HepG2 (cell line): ENCODE data around the gene TANC1. TPM values are rescaled to one million over a fixed set of nuclear protein-coding genes. Genes with fewer than 3 reads are reported as not detected.

ENCODE experiments used
- ATAC-seq: fragments of 200-7000 bp; cut with Tn5 transposase; 3 replicates; pipeline ENCODE4 v1.9.1; 2020; ENCODE audit warnings: mild to moderate bottlenecking, moderate library complexity
- BruUV-seq: library from RNA; stranded (reverse); fragments of 400-500 nt; replicated peaks from 2 replicates; lab custom pipeline; 2021; lab: Mats Ljungman, UMichigan
- CTCF ChIA-PET: fragments of 300-600 bp; formaldehyde crosslinking; extraction: SDS; loops from one replicate; lab custom pipeline; 2021; ENCODE audit warnings: low total read pairs, inconsistent platforms, low intra/inter-chr PET ratio; lab: Yijun Ruan, JAX
- POLR2A ChIA-PET: fragments of 350-600 bp; sonication (Branson Sonifier 250); formaldehyde crosslinking; loops from one replicate; lab custom pipeline; 2020; ENCODE audit warnings: antibody characterized with exemption, inconsistent platforms; lab: Yijun Ruan, JAX
- DNase-seq: peaks from one replicate; pipeline ENCODE4 v3.0.0-alpha.2; 2015; ENCODE audit warnings: low spot score
- FAIRE-seq: peaks from 3 replicates; lab custom pipeline; 2011; peaks lifted over from hg19 to GRCh38; lab: Jason Lieb, UNC
- H2AFZ ChIP-seq: one replicate; pipeline ENCODE4 v1.6.1; 2011; ENCODE audit warnings: low read length, inconsistent platforms
- H3K27ac ChIP-seq: fragments of 300-600 bp; 3 replicates; pipeline ENCODE4 v1.8.0; 2011; ENCODE audit warnings: mixed run types, mild to moderate bottlenecking, mixed read lengths, low read length, inconsistent platforms; ENCODE audit not compliant: insufficient read depth; ENCODE audit errors: extremely low read length
- H3K27me3 ChIP-seq, 2 experiments: fragments of 200-600 bp in 1 of 2; 2 replicates in 1 of 2; 3 replicates in 1 of 2; pipeline versions ENCODE4 v1.6.0 to v1.8.0; 2011; ENCODE audit warnings: low read length in 2 of 2, mild to moderate bottlenecking in 2 of 2, moderate library complexity in 2 of 2, inconsistent platforms in 1 of 2; ENCODE audit not compliant: insufficient read depth in 2 of 2, control insufficient read depth in 1 of 2
- H3K36me3 ChIP-seq, 2 experiments: fragments of 200-600 bp in 1 of 2; replicated peaks in 1 of 2; 2 replicates in 1 of 2; 3 replicates in 1 of 2; pipeline versions ENCODE4 v1.5.1 to v1.8.0; 2011; ENCODE audit warnings: low read length in 2 of 2, inconsistent platforms in 1 of 2; ENCODE audit not compliant: insufficient read depth in 2 of 2, control insufficient read depth in 1 of 2
- H3K4me1 ChIP-seq: 2 replicates; pipeline ENCODE4 v1.5.1; 2012; ENCODE audit warnings: low read length, inconsistent platforms; ENCODE audit not compliant: insufficient read depth
- H3K4me2 ChIP-seq: 2 replicates; pipeline ENCODE4 v1.6.0; 2011; ENCODE audit warnings: low read depth, low read length, inconsistent platforms
- H3K4me3 ChIP-seq, 3 experiments: fragments of 200-600 bp in 1 of 3; sonication (generic), shearing (Covaris generic) in 1 of 3; replicated peaks in 1 of 3; 2 replicates each; pipeline ENCODE4 v1.5.1; 2011 to 2016; ENCODE audit warnings: low read length in 3 of 3, inconsistent platforms in 2 of 3, low read depth in 2 of 3, mild to moderate bottlenecking in 2 of 3, control low read depth in 1 of 3, mixed read lengths in 1 of 3; ENCODE audit not compliant: insufficient read depth in 1 of 3
- H3K79me2 ChIP-seq: one replicate; pipeline ENCODE4 v1.6.1; 2011; ENCODE audit warnings: low read length, inconsistent platforms; ENCODE audit not compliant: insufficient read depth
- H3K9ac ChIP-seq: 2 replicates; pipeline ENCODE4 v1.6.0; 2011; ENCODE audit warnings: mild to moderate bottlenecking, low read depth, low read length, inconsistent platforms; ENCODE audit not compliant: insufficient read depth
- H3K9me3 ChIP-seq: 2 replicates; pipeline ENCODE4 v1.5.1; 2012; ENCODE audit warnings: mild to moderate bottlenecking, low read length
- H4K20me1 ChIP-seq: 2 replicates; pipeline ENCODE4 v1.6.0; 2011; ENCODE audit warnings: inconsistent platforms, mild to moderate bottlenecking, low read length, moderate library complexity; ENCODE audit not compliant: insufficient read depth
- ASH2L ChIP-seq: fragments of 300-600, 200-600 bp; sonication (generic); IDR thresholded peaks from 2 replicates; pipeline ENCODE4 v1.7.0; 2017; ENCODE audit warnings: low read depth, mild to moderate bottlenecking, moderate library complexity, mixed read lengths, low read length; ENCODE audit not compliant: insufficient read length
- CREM ChIP-seq, 2 experiments: sonication (generic) in 1 of 2; formaldehyde crosslinking in 1 of 2; IDR thresholded peaks; 2 replicates each; pipeline versions ENCODE4 v1.4.0 to v1.6.1; 2016 to 2020; ENCODE audit warnings: antibody characterized with exemption in 1 of 2, mild to moderate bottlenecking in 1 of 2, missing genetic modification reagents in 1 of 2
- RBM39 ChIP-seq: fragments of 200-400 bp; formaldehyde crosslinking; IDR thresholded peaks from one replicate; pipeline ENCODE4 v1.6.1; 2018; ENCODE audit warnings: antibody characterized with exemption, mild to moderate bottlenecking, low read depth, low read length; ENCODE audit not compliant: poor library complexity, severe bottlenecking
- RFX5 ChIP-seq: IDR thresholded peaks from 2 replicates; pipeline ENCODE4 v1.6.1; 2011; ENCODE audit warnings: low read depth, low read length, improper control_type of control experiment
- ZFX ChIP-seq: sonication (generic); formaldehyde crosslinking; IDR thresholded peaks from 2 replicates; pipeline ENCODE4 v1.4.0; 2020; ENCODE audit warnings: mild to moderate bottlenecking, low read depth, missing genetic modification reagents, moderate library complexity
- ZNF292 ChIP-seq: sonication (generic); formaldehyde crosslinking; IDR thresholded peaks from 2 replicates; pipeline ENCODE4 v1.8.1; 2022; ENCODE audit warnings: mild to moderate bottlenecking, low read depth, missing genetic modification reagents, borderline replicate concordance
- ZNF552 ChIP-seq: sonication (generic); formaldehyde crosslinking; IDR thresholded peaks from 2 replicates; pipeline ENCODE4 v1.9.0; 2022; ENCODE audit warnings: missing genetic modification reagents, mild to moderate bottlenecking, borderline replicate concordance
- ZNF605 ChIP-seq: sonication (generic); formaldehyde crosslinking; IDR thresholded peaks from 2 replicates; pipeline ENCODE4 v1.8.0; 2022; ENCODE audit warnings: mild to moderate bottlenecking, missing genetic modification reagents
- ZNF616 ChIP-seq: sonication (generic); formaldehyde crosslinking; IDR thresholded peaks from 2 replicates; pipeline ENCODE4 v1.5.0; 2020; ENCODE audit warnings: low read depth, mild to moderate bottlenecking, missing genetic modification reagents
- WGBS: methylation state at CpG from one replicate; pipeline ENCODE4 v1.1.6; 2017; ENCODE audit warnings: low lambda C conversion rate; 5-methylcytosine and 5-hydroxymethylcytosine counted together
- in situ Hi-C: cut with HindIII; loops from 2 replicates; pipeline ENCODE4 v1.10.0; 2017; ENCODE audit warnings: low pct_unique_long_range_greater_than_20kb; ENCODE audit not compliant: extremely low pct_ligation_motif_present
- intact Hi-C: fragments of 100-400 bp; cut with micrococcal nuclease; formaldehyde crosslinking; loops from one replicate; pipeline ENCODE4 v1.10.0; 2022; ENCODE audit not compliant: unreplicated experiment
- polyA plus RNA-seq, 8 experiments: library from polyadenylated mRNA; depleted of rRNA in 3 of 8; stranded (reverse) in 7 of 8; unstranded in 1 of 8; fragments of >200 nt; fragmentation: Illumina TruSeq in 4 of 8; extraction: Trizol in 4 of 8; gene quantifications; 2 replicates each; pipeline versions ENCODE4 v1.2.1 to v1.2.3, GENCODE V29; 2011 to 2016; ENCODE audit warnings: low read depth in 4 of 8, missing spikeins in 1 of 8, mixed read lengths in 1 of 8; ENCODE audit not compliant: insufficient read depth in 1 of 8
- total RNA-seq, 5 experiments: library from RNA; depleted of rRNA; stranded (reverse); fragments of >200 nt; fragmentation: Illumina TruSeq; extraction: Trizol; gene quantifications; 2 replicates each; pipeline ENCODE4 v1.2.3, GENCODE V29; 2016; ENCODE audit warnings: low read depth in 1 of 5
- TF ChIP-seq, protein P1 (sequence below): sonication (generic); formaldehyde crosslinking; IDR thresholded peaks from 2 replicates; pipeline ENCODE4 v1.5.1; 2020; ENCODE audit warnings: mild to moderate bottlenecking, missing genetic modification reagents, moderate library complexity
- TF ChIP-seq, protein P2 (sequence below): sonication (generic); formaldehyde crosslinking; IDR thresholded peaks from 2 replicates; pipeline ENCODE4 v1.8.1; 2023; ENCODE audit warnings: missing genetic modification reagents, inconsistent platforms, borderline replicate concordance
- TF ChIP-seq, protein P3 (sequence below): sonication (generic); formaldehyde crosslinking; IDR thresholded peaks from 2 replicates; pipeline ENCODE4 v1.4.0; 2020; ENCODE audit warnings: missing genetic modification reagents

TANC1 gene
- total and polyA plus RNA-seq, 2 of the 13 experiments (the other 11 are each of a cell fraction or from before 2014, with no cell fraction given): 2.3 to 5.6 TPM

DNA sequence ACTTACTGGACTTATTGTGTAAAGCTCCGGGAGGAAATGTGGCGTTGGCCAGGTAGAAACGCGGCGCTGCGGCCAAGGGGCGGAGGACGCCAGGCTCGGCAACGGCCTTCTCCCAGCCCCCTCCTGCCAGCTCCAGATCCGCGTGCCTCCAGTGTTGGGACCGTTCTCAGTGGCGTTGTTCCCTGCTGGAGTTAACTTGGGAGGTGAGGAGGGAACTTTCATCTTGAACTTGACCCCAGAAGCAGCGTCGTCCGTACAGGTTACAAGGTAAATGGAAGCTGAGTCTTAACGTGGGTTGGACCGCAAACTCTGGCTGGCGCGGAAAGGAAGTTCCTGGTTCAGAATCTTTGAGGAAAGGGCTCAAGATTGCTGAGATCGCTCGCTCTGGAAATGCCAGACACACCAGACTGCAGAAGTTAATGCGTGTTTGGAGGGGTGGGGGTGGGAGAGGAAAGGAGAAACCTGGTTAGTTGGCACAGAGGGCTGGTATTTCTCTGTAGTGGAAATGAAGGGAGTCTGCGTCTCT, 1.3 kb downstream of the TANC1 start (continued):
- TF ChIP-seq CREM (IDR thresholded peaks at IDR 0.05) (no peak), CREM (CRISPR knock-in tag; IDR thresholded peaks at IDR 0.05) (no peak), RFX5 (no peak), RBM39 (peak; percentile 10), ZNF605 (CRISPR knock-in tag) (peak; percentile 63; the same call in 1 of the 2 replicates), ASH2L (peak; percentile 40)
- TF ChIP-seq, protein P1, sequence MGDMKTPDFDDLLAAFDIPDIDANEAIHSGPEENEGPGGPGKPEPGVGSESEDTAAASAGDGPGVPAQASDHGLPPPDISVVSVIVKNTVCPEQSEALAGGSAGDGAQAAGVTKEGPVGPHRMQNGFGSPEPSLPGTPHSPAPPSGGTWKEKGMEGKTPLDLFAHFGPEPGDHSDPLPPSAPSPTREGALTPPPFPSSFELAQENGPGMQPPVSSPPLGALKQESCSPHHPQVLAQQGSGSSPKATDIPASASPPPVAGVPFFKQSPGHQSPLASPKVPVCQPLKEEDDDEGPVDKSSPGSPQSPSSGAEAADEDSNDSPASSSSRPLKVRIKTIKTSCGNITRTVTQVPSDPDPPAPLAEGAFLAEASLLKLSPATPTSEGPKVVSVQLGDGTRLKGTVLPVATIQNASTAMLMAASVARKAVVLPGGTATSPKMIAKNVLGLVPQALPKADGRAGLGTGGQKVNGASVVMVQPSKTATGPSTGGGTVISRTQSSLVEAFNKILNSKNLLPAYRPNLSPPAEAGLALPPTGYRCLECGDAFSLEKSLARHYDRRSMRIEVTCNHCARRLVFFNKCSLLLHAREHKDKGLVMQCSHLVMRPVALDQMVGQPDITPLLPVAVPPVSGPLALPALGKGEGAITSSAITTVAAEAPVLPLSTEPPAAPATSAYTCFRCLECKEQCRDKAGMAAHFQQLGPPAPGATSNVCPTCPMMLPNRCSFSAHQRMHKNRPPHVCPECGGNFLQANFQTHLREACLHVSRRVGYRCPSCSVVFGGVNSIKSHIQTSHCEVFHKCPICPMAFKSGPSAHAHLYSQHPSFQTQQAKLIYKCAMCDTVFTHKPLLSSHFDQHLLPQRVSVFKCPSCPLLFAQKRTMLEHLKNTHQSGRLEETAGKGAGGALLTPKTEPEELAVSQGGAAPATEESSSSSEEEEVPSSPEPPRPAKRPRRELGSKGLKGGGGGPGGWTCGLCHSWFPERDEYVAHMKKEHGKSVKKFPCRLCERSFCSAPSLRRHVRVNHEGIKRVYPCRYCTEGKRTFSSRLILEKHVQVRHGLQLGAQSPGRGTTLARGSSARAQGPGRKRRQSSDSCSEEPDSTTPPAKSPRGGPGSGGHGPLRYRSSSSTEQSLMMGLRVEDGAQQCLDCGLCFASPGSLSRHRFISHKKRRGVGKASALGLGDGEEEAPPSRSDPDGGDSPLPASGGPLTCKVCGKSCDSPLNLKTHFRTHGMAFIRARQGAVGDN (CRISPR knock-in tag): peak; percentile 74
- TF ChIP-seq, all 625 proteins: peak for 47

DNA sequence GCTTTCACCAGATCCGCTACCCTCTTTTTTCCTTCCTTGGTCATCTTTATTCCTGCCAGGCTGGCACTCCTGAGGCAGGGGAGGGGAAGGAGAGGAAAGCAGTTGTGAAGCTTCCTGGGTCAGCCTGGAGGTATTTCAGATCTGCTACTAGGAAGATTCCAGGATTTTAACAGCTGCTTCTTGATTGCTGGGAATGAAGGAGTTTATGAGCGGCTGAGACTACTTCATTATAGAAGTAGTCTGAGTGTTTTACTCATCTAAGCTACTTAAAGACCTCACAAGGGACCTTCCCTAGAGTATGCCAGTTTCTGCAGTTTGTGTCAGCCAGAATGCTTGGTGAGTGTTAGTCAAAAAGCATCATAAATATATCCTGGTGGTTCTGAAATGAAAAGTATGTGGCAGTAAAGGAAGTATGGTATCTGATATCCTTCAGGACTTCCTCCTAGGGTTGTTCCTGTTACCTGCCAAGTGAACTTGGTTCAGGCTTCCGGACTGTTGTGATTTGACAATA, 1.9 kb downstream of the TANC1 start:
- no TSS peak for BruUV-seq
- ATAC-seq (no peak), DNase-seq (no peak), FAIRE-seq (no peak)
- POLR2A ChIA-PET: interaction anchor here (2.0 kb wide), 1 partner anchor 16 kb away, joined by 5 read pairs; no protein-coding TSS in a partner anchor
- Histone ChIP-seq H3K9ac (peak overlapping the region; percentile 57), H4K20me1 (0 out of 2 replicates have a peak, but pooled peaks cover 3% of the 10 kb centered on the region), H3K4me2 (peak overlapping the region; percentile 93), H3K27ac (no peak overlapping the region), H3K27me3 (peaks cover 0 to 49% of the 10 kb centered on the region in 2 experiments; a peak in 3 of 5 replicates), H3K4me3 (peak overlapping the region; percentile 71 to 84 (median 76)), H3K79me2 (no peaks in the 10 kb centered on the region), H3K36me3 (no peaks in the 10 kb centered on the region), H3K9me3 (no peaks in the 10 kb centered on the region), H2AFZ (no peak overlapping the region), H3K4me1 (peaks cover 38% of the 10 kb centered on the region)
- CTCF ChIA-PET: no interaction called here
- in situ Hi-C loops (no loop called here), intact Hi-C loops (loop anchor here (10.0 kb wide), 1 partner anchor 675 kb away; no protein-coding TSS in a partner anchor)
- WGBS: 81% methylated on average over 3 of the region's 3 CpGs
- TF ChIP-seq ZNF552 (CRISPR knock-in tag): no peak
- TF ChIP-seq, protein P2, sequence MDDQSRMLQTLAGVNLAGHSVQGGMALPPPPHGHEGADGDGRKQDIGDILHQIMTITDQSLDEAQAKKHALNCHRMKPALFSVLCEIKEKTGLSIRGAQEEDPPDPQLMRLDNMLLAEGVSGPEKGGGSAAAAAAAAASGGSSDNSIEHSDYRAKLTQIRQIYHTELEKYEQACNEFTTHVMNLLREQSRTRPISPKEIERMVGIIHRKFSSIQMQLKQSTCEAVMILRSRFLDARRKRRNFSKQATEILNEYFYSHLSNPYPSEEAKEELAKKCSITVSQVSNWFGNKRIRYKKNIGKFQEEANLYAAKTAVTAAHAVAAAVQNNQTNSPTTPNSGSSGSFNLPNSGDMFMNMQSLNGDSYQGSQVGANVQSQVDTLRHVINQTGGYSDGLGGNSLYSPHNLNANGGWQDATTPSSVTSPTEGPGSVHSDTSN: no peak
- TF ChIP-seq ZNF292: no peak
- no peak for TF ChIP-seq ZFX
- TF ChIP-seq, protein P3, sequence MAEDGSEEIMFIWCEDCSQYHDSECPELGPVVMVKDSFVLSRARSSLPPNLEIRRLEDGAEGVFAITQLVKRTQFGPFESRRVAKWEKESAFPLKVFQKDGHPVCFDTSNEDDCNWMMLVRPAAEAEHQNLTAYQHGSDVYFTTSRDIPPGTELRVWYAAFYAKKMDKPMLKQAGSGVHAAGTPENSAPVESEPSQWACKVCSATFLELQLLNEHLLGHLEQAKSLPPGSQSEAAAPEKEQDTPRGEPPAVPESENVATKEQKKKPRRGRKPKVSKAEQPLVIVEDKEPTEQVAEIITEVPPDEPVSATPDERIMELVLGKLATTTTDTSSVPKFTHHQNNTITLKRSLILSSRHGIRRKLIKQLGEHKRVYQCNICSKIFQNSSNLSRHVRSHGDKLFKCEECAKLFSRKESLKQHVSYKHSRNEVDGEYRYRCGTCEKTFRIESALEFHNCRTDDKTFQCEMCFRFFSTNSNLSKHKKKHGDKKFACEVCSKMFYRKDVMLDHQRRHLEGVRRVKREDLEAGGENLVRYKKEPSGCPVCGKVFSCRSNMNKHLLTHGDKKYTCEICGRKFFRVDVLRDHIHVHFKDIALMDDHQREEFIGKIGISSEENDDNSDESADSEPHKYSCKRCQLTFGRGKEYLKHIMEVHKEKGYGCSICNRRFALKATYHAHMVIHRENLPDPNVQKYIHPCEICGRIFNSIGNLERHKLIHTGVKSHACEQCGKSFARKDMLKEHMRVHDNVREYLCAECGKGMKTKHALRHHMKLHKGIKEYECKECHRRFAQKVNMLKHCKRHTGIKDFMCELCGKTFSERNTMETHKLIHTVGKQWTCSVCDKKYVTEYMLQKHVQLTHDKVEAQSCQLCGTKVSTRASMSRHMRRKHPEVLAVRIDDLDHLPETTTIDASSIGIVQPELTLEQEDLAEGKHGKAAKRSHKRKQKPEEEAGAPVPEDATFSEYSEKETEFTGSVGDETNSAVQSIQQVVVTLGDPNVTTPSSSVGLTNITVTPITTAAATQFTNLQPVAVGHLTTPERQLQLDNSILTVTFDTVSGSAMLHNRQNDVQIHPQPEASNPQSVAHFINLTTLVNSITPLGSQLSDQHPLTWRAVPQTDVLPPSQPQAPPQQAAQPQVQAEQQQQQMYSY (CRISPR knock-in tag): no peak
- TF ChIP-seq ZNF616 (CRISPR knock-in tag): no peak
